Thoracic aorta (tissue), 2 donors: ENCODE data around the gene G6PC3. TPM values are rescaled to one million over a fixed set of nuclear protein-coding genes. Genes with fewer than 3 reads are reported as not detected.
"Not testable (repeated sequence)": the region's sequence is repeated elsewhere in the genome, so short reads cannot be mapped to it uniquely, and the experiment has no call there.

Experiments used
- ATAC-seq: fragments of 150-250 bp; one replicate; pipeline ENCODE4 v1.8.0; 2017; ENCODE audit warnings: low read depth; ENCODE audit not compliant: insufficient number of reproducible peaks, low FRiP score
- DNase-seq: peaks from one replicate; pipeline ENCODE4 v3.0.0-alpha.2; 2020; ENCODE audit warnings: low spot score
- H3K27ac ChIP-seq, 2 donors: fragments of 200-600 bp; sonication (generic); 1 replicate in 1 of 2; 2 replicates in 1 of 2; pipeline ENCODE4 v1.5.1; 2016; ENCODE audit warnings: mild to moderate bottlenecking in 2 of 2, moderate library complexity in 2 of 2
- H3K27me3 ChIP-seq: fragments of 200-600 bp; sonication (generic); replicated peaks from 2 replicates; pipeline ENCODE4 v1.6.0; 2016; ENCODE audit warnings: mild to moderate bottlenecking; ENCODE audit not compliant: insufficient read depth
- H3K36me3 ChIP-seq: fragments of 200-600 bp; sonication (generic); one replicate; pipeline ENCODE4 v1.5.1; 2016
- H3K4me1 ChIP-seq, 2 donors: fragments of 200-600 bp; sonication (generic); 1 replicate in 1 of 2; 2 replicates in 1 of 2; pipeline versions ENCODE4 v1.5.1 to v1.6.0; 2016; ENCODE audit warnings: low read depth in 2 of 2, mild to moderate bottlenecking in 1 of 2; ENCODE audit not compliant: control insufficient read depth in 1 of 2
- H3K4me3 ChIP-seq: fragments of 200-600 bp; sonication (generic); 2 replicates; pipeline ENCODE4 v1.5.1; 2016; ENCODE audit warnings: mild to moderate bottlenecking
- H3K9me3 ChIP-seq: fragments of 200-600 bp; sonication (generic); 2 replicates; pipeline ENCODE4 v1.5.1; 2016
- total RNA-seq, 2 donors: library from RNA; depleted of rRNA; stranded (reverse); fragments of >200 nt; gene quantifications; one replicate each; pipeline versions ENCODE4 v1.1.0 to v1.2.3, GENCODE V29; 2016
- TF ChIP-seq, protein P1 (sequence below): fragments of 200-600 bp; sonication (generic); IDR thresholded peaks from one replicate; pipeline ENCODE4 v1.5.1; 2019; ENCODE audit warnings: antibody characterized with exemption

The G6PC3 gene
- total RNA-seq, 2 donors from 2014 or later, result 26.4 to 54.6 TPM

DNA sequence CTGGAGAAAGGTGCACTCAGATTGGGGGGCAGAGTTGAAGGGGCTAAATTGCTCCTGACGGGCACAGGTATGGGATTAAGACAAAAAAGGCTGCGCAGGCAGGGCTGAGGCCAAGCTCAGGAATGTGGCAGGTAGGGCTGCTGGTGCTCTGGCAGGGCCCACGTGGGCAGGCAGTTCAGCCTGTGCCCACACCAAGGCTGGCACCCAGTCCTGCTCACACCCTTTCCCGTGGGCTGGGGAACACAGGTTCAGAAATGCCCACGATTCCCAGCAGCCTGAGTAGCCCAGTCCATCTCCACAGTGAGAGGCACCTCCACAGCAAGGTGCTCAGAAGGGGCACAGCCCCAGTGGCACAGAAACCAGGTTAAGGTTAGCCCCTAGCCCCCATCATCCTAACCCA is 48.5 kb downstream of the G6PC3 start:
- Histone ChIP-seq H3K4me3 (no peak overlapping the region), H3K9me3 (no peaks in the 10 kb centered on the region), H3K4me1 (peaks cover 29 to 67% of the 10 kb centered on the region in 2 donors), H3K27ac (no peak overlapping the region), H3K27me3 (no peaks in the 10 kb centered on the region), H3K36me3 (peaks cover 25% of the 10 kb centered on the region)
- DNase-seq (no peak), ATAC-seq (no peak)
- TF ChIP-seq, protein P1, sequence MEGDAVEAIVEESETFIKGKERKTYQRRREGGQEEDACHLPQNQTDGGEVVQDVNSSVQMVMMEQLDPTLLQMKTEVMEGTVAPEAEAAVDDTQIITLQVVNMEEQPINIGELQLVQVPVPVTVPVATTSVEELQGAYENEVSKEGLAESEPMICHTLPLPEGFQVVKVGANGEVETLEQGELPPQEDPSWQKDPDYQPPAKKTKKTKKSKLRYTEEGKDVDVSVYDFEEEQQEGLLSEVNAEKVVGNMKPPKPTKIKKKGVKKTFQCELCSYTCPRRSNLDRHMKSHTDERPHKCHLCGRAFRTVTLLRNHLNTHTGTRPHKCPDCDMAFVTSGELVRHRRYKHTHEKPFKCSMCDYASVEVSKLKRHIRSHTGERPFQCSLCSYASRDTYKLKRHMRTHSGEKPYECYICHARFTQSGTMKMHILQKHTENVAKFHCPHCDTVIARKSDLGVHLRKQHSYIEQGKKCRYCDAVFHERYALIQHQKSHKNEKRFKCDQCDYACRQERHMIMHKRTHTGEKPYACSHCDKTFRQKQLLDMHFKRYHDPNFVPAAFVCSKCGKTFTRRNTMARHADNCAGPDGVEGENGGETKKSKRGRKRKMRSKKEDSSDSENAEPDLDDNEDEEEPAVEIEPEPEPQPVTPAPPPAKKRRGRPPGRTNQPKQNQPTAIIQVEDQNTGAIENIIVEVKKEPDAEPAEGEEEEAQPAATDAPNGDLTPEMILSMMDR, result no peak

DNA sequence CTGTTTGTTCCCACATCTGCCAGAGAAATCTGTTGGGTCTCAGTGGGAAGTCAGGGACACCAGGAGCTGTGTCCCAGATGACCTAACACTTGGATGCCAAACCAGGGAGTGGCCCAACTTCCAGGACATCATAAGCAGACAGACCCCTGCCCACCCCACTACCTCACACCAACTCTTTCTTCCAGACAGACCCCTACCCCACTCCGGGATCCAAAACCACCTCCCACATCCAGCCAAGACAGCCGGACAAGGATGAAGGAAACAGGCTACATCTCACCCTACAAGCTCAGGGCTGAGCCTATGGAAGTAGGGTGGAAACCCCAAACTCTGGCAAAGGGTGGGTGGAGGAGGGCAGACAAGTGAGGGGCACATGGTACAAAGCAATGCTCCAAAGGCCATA is 49.3 kb downstream of the G6PC3 start:
- Histone ChIP-seq H3K4me3 (no peak overlapping the region), H3K9me3 (no peaks in the 10 kb centered on the region), H3K36me3 (peaks cover 18% of the 10 kb centered on the region), H3K4me1 (peaks cover 33 to 65% of the 10 kb centered on the region in 2 donors), H3K27me3 (no peaks in the 10 kb centered on the region), H3K27ac (peak overlapping the region; percentile 15 to 17)
- DNase-seq (no peak), ATAC-seq (no peak)
- TF ChIP-seq, protein P1, result no peak

DNA sequence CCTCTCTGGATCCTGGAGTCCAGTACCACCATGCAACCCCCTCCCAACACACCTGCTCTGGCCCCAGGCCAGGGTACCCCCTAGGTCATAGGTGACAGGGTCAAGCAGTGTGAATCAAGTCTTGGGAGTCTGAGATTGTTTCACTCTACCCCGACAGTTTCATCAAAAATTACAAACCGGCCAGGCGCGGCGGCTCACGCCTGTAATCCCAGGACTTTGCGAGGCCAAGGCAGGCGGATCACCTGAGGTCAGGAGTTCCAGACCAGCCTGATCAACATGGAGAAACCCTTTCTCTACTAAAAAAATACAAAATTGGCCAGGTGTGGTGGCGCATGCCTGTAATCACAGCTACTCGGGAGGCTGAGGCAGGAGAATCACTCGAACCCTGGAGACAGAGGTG is 49.7 kb downstream of the G6PC3 start:
- not testable (repeated sequence) for ATAC-seq, DNase-seq, H3K9me3 ChIP-seq, H3K27me3 ChIP-seq
- Histone ChIP-seq H3K4me3 (peak overlapping the region; percentile 99), H3K4me1 (peaks cover 33 to 60% of the 10 kb centered on the region in 2 donors), H3K36me3 (peaks cover 13% of the 10 kb centered on the region), H3K27ac (peak overlapping the region; percentile 15 to 17)

- no peaks in the 10 kb centered on the region for H3K27me3 ChIP-seq
- no peak for DNase-seq
- H3K9me3 ChIP-seq, result no peaks in the 10 kb centered on the region
- peaks cover 9% of the 10 kb centered on the region for H3K36me3 ChIP-seq
- peak overlapping the region; percentile 41 to 97 for H3K27ac ChIP-seq
- peak overlapping the region; percentile 99 for H3K4me3 ChIP-seq
- H3K4me1 ChIP-seq, result peaks cover 28 to 53% of the 10 kb centered on the region in 2 donors
- no peak for ATAC-seq
- TF ChIP-seq, protein P1, result no peak
Observed at GRCh38 chr17:44120851-44121605, 50.5 kb downstream of the G6PC3 start.

DNA sequence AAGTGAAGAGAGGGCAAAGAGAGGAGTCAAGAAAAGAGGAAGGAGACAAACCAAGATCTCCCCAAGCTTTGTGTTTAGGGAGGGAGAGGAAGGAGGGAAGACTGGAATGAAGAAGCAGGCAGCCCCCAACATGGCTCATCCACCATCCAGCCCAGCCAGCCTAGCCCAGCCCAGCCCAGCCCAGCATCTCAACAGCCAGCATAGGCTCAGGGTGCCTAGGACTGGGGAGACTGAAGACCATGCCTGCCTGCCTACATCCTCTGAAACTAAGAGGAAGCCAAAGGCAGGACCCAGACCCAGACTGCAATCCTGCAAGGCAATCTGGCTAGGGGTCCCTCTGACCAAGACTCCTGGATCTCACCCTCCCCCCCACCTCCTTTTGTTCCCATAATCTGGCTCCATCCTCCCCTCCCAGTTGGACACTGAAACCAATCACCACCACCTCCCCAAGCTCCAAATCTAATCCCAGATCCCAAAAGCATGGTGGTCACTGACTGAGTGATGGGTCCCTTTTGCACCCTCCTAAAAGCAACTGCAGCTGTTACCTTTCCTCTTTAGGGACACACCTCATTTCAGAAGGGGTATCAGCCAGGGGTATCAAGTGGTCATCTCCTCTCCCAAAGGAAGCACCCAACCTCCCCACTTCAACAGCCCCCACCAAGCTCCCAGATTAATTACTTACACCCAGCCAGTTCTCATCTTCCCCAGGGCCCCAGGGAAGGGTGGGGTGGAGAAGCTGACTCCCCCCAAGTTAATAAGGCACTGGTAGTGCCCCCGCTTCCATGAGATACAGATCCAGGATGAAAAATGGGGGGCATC is 51.7 kb downstream of the G6PC3 start:
- Histone ChIP-seq H3K4me3 (peak overlapping the region; percentile 99), H3K4me1 (peaks cover 27 to 51% of the 10 kb centered on the region in 2 donors), H3K36me3 (no peaks in the 10 kb centered on the region), H3K27me3 (no peaks in the 10 kb centered on the region), H3K27ac (peak overlapping the region; percentile 92 to 97), H3K9me3 (no peaks in the 10 kb centered on the region)
- TF ChIP-seq, protein P1, result no peak
- DNase-seq (no peak), ATAC-seq (no peak)
